GM12874 (cell line): ENCODE results near the gene STK36.
A peak's percentile ranks its signal among the peaks of the same experiment; 100 is the strongest.

Experiments
- TF ChIP-seq, protein P1 (sequence below): IDR thresholded peaks from 2 replicates; pipeline ENCODE4 v1.5.1; 2011; ENCODE audit warnings: low read depth, mild to moderate bottlenecking, control low read depth, low read length, moderate library complexity; ENCODE audit not compliant: insufficient read depth

The STK36 gene

DNA sequence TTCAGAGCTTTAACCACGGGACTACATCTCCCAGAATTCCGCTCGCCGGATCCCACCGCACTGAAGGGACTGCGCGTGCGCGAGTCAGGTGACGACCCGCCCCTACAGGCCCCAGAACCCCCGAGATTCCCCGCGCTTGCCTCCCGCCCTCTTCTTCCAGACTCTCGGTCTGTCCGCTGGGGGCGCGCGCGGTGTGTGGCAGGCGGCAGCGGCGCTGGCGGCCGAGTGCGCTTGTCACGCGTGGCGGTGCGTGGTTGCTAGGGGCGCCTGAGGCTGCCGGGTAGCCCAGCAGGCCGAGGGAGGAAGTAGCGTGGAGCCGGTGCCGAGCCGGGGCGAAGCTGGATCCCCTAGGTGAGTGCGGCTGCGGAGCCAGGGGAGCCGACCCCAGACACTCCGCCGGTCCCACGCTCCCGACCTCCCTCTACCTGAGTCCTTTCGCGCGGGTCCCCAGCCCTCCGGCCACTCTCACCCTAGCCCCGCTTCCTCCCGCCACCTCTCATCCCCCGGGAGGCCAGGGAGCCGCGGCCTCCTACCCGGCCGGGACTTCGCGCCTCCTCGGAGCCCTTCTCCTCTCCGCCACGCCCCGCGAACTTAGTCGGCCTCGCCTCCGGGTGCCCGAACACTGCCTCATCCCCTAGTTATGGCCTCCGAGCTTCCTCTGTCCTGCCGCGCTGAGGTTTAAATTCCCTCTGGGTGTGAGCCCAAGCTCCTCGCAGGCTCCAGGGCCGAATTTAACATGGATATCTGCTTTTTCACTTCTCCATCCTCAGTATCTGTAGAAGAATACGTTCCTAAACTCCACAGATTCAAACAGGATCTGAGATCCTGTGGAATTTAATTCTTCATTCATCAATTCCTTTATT is 39.0 kb downstream of the STK36 start, which contains the start of gene TTLL4:
TSS of gene TTLL4 (plus strand) at position 149 of the 863 bp plus-strand sequence. CDS start 26,842 bp downstream, outside the sequence.
- TF ChIP-seq, protein P1, sequence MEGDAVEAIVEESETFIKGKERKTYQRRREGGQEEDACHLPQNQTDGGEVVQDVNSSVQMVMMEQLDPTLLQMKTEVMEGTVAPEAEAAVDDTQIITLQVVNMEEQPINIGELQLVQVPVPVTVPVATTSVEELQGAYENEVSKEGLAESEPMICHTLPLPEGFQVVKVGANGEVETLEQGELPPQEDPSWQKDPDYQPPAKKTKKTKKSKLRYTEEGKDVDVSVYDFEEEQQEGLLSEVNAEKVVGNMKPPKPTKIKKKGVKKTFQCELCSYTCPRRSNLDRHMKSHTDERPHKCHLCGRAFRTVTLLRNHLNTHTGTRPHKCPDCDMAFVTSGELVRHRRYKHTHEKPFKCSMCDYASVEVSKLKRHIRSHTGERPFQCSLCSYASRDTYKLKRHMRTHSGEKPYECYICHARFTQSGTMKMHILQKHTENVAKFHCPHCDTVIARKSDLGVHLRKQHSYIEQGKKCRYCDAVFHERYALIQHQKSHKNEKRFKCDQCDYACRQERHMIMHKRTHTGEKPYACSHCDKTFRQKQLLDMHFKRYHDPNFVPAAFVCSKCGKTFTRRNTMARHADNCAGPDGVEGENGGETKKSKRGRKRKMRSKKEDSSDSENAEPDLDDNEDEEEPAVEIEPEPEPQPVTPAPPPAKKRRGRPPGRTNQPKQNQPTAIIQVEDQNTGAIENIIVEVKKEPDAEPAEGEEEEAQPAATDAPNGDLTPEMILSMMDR: peak; percentile 92

DNA sequence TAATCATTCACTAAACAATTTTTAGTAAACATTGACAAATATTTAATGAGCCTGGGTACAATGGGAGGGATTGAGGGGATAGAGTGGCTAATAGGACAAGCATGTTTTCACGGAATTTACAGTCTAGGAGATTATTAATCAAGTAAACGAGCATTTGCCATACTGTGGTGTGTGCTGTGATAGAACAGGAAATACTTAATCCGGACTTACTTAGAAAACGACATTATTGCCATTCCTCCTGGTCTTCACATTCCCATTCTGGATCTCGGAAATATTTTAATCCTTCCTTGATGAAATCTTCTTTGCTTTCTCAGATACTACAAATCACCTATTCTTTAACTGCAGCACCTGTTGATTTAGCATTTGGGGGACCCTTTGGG is 39.7 kb downstream of the STK36 start:
- TF ChIP-seq, protein P1: no peak

DNA sequence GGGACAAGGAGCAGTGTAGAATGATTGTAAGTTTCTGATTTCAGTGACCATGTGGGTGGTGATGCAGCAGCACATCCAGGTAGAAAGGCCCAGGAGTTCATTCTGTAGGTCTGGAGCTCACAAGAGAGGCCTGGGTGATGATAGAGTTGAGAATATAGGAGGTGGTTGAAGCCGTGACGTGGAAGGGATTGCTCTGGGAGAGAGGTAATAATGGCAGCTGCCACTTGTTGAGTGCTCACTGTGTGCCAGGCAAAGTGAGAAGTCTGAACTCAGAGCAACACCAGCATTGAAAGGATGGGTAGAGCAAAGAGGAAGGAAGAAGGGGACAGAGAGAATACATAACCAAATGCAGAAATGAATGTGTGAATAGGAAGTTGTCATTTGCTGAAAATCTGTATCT is 42.0 kb downstream of the STK36 start:
- TF ChIP-seq, protein P1: no peak

DNA sequence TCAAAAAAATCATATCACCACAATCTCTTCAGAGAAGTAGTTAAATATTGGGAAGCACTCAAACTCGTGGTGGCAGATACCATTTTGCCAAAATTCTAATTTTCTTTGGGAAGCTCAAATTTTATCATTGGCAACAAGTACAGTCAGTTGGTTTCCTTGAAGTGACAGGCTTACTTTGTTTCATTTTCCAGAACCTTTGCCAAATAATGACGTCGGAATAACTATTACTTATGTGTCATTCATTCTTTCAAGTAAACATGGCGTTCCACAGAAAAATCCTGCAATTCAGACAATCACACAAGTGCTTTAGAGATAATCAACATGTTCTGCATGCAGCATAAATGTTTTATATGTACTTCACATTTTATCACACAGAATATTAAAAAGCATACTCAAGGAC is 44.2 kb downstream of the STK36 start:
- TF ChIP-seq, protein P1: no peak

DNA sequence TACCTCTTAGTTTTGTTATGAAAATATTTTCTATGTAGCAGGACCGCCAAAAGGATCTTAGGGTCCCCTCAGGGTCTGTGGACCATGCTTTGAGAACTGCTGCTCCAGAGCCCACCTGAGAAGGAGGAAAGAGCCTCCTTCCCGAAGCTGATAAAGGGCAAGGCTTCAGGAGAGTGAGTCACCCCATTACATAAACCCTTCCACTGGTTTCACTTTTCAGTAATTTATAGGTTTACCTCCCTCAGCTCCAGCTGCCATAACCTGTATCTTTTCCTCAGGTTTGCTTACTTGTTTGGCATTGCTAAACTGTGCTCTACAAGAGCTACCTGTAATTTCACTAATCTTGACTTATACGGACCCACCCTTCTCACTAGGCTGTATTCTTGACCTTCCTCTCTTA is 45.4 kb downstream of the STK36 start:
- TF ChIP-seq, protein P1: no peak

DNA sequence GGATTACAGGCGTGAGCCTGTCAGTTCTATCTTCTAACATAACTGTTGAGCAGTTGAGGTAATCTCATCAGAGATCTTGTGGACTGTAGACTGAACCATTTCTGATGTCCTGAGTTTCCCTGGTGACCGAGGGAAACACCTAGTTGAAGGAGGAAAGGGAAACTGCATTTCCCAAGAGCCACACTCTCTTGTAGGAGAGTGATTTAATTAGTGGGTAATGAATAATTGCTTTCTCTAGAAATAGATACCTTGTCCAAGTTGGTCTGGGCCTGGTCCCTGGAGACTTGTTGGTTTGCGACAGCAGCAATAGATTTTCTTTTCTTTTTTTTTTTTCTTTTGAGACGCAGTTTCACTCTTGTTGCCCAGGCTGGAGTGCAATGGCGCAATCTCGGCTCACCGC is 46.2 kb downstream of the STK36 start:
- TF ChIP-seq, protein P1: no peak

DNA sequence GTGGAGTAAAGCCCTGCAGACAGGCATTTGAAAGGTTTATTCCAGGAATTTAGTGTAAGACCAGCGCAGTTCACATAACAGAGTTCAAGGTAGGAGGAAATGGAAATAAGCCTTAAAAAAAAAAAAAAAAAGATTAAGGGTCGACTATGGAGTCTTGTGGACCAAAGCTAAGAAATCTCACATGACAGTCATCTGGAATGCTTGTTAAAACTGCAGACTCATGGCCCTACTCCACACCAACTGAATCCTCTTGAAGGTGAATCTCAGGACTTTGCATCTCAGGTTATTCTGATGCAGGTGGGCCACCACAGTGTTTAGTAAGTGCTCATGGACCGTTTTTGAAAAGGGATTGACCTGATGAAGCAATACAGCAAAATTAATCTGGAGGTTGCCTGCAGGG is 47.6 kb downstream of the STK36 start:
- TF ChIP-seq, protein P1: no peak
